Body of pancreas (tissue), 4 donors: ENCODE measurements around the gene CEP112. TPM values are rescaled to one million over a fixed set of nuclear protein-coding genes. Genes with fewer than 3 reads are reported as not detected.

Experiments used
- ATAC-seq: fragments of 150-250 bp; one replicate; pipeline ENCODE4 v1.9.1; 2016
- DNase-seq, 4 donors: peaks; one replicate each; pipeline ENCODE4 v3.0.0-alpha.2; 2019
- H3K27ac ChIP-seq, 4 donors: fragments of 200-600 bp; sonication (generic); 1 replicate in 3 of 4; 2 replicates in 1 of 4; pipeline versions ENCODE4 v1.5.1 to v1.6.1; 2016 to 2019; ENCODE audit warnings: mild to moderate bottlenecking in 1 of 4, mixed read lengths in 1 of 4, moderate library complexity in 1 of 4
- H3K27me3 ChIP-seq, 2 donors: fragments of 200-600 bp; sonication (generic); one replicate each; pipeline ENCODE4 v1.6.0; 2016; ENCODE audit warnings: mild to moderate bottlenecking in 1 of 2
- H3K36me3 ChIP-seq, 2 donors: fragments of 200-600 bp; sonication (generic); replicated peaks in 1 of 2; 2 replicates each; pipeline ENCODE4 v1.5.1; 2016; ENCODE audit warnings: low read depth in 2 of 2; ENCODE audit not compliant: insufficient read depth in 1 of 2
- H3K4me1 ChIP-seq: fragments of 200-600 bp; sonication (generic); one replicate; pipeline ENCODE4 v1.6.0; 2016
- H3K4me3 ChIP-seq, 2 donors: fragments of 200-600 bp; sonication (generic); 1 replicate in 1 of 2; 2 replicates in 1 of 2; pipeline ENCODE4 v1.5.1; 2016 to 2019
- H3K9me3 ChIP-seq, 3 donors: fragments of 200-600 bp; sonication (generic); 1 replicate in 2 of 3; 2 replicates in 1 of 3; pipeline ENCODE4 v1.5.1; 2016
- CTCF ChIP-seq, 7 experiments: fragments of 450-650 bp in 4 of 7; fragments of 200-600 bp in 3 of 7; sonication (generic) in 3 of 7; IDR thresholded peaks; one replicate each; pipeline ENCODE4 v1.5.1; 2016 to 2019; ENCODE audit warnings: antibody characterized with exemption in 7 of 7
- POLR2A ChIP-seq, 3 donors: fragments of 450-650 bp; IDR thresholded peaks; one replicate each; pipeline ENCODE4 v1.6.1; 2016; ENCODE audit warnings: antibody characterized with exemption in 3 of 3, mild to moderate bottlenecking in 2 of 3
- WGBS, 2 donors: methylation state at CpG; one replicate each; pipeline ENCODE4 v1.1.5; 2017; 5-methylcytosine and 5-hydroxymethylcytosine counted together
- intact Hi-C: fragments of 100-400 bp; cut with DNase I; formaldehyde crosslinking; loops from one replicate; pipeline ENCODE4 v1.15.1; 2023
- total RNA-seq, 2 donors: library from RNA; depleted of rRNA; stranded (reverse); fragments of >200 nt; gene quantifications; one replicate each; pipeline ENCODE4 v1.1.0, GENCODE V29; 2016

CEP112 gene
- total RNA-seq, 2 donors from 2014 or later, result 5.2 to 10.2 TPM

GRCh38 chr17:65754081-65754480, 437.9 kb downstream of the CEP112 start:
- no peak for ATAC-seq
- Histone ChIP-seq H3K36me3 (no peaks in the 10 kb centered on the region), H3K4me3 (no peak overlapping the region), H3K27ac (no peak overlapping the region), H3K4me1 (peaks cover 16% of the 10 kb centered on the region), H3K27me3 (no peaks in the 10 kb centered on the region), H3K9me3 (no peaks in the 10 kb centered on the region)
- no peak for DNase-seq
- WGBS, 2 donors, result 97% methylated on average over 2 of the region's 2 CpGs
- intact Hi-C loops, result no loop called here
- no peak for TF ChIP-seq CTCF (IDR thresholded peaks at IDR 0.05)
- TF ChIP-seq POLR2A (IDR thresholded peaks at IDR 0.05), result no peak

DNA sequence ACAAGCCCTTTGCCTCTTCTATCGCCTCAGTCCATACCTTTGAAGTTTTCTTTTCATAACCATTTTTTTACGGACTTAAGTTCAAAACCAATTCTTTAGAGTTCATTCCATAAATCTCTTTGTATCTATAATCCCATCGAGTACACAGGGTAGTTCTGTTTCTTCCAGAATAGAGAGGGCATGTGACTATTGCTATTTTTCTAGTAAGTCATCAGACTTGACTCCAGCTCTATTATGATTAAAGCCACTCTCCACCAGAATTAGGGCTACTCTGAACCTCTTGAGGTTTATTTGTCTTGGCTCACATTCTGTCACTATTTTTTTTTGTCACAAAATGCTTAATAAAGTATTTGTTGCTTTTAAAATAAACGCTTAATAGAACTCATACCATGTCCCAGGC, 438.6 kb downstream of the CEP112 start:
- H3K27me3 ChIP-seq, result no peaks in the 10 kb centered on the region
- no peak for TF ChIP-seq CTCF (IDR thresholded peaks at IDR 0.05)
- no peak for TF ChIP-seq POLR2A (IDR thresholded peaks at IDR 0.05)
- 67 to 75% methylated on average over 4 of the region's 4 CpGs for WGBS, 2 donors
- no peaks in the 10 kb centered on the region for H3K9me3 ChIP-seq
- no peaks in the 10 kb centered on the region for H3K36me3 ChIP-seq
- DNase-seq (no peak), ATAC-seq (no peak)
- H3K4me3 ChIP-seq, result no peak overlapping the region
- H3K4me1 ChIP-seq, result peaks cover 16% of the 10 kb centered on the region
- intact Hi-C loops, result no loop called here
- no peak overlapping the region for H3K27ac ChIP-seq

- intact Hi-C loops, result no loop called here
- Histone ChIP-seq H3K27me3 (no peaks in the 10 kb centered on the region), H3K4me1 (peaks cover 16% of the 10 kb centered on the region), H3K36me3 (no peaks in the 10 kb centered on the region), H3K9me3 (no peaks in the 10 kb centered on the region), H3K27ac (no peak overlapping the region), H3K4me3 (no peak overlapping the region)
- 68 to 70% methylated on average over 5 of the region's 5 CpGs for WGBS, 2 donors
- DNase-seq (no peak), ATAC-seq (no peak)
- TF ChIP-seq POLR2A (IDR thresholded peaks at IDR 0.05) (no peak), CTCF (IDR thresholded peaks at IDR 0.05) (no peak)
Measured at GRCh38 chr17:65751263-65751662, 440.7 kb downstream of the CEP112 start.

DNA sequence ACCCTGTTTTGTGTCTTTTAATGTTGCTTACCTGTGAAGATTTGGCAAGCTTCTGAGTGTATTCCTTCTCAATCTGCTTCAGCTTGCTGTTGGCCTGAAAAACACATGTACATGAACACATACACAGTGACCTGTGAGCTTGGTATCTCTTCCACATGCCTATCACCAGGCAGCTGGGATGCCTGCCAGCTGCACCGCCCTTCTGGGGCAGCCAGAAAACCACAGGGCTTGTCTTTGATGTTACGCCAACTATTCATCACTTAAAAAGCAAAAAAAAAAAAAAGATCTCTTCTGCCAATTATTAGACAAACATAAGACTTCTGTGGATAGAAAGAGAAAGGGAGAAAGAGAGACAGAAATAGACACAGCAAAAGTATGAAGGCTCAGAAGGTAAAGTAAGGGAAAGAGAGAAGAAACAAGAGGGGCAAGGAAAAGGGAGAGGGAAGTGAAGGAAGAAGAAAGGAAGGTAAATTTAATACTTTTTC, 441.3 kb downstream of the CEP112 start:
- Histone ChIP-seq H3K36me3 (no peaks in the 10 kb centered on the region), H3K4me3 (no peak overlapping the region), H3K27me3 (no peaks in the 10 kb centered on the region), H3K27ac (peak overlapping the region in 1 of 4 donors; percentile 5), H3K9me3 (no peaks in the 10 kb centered on the region), H3K4me1 (peaks cover 16% of the 10 kb centered on the region)
- DNase-seq (peak; percentile 81 to 89 (median 86)), ATAC-seq (peak; percentile 89)
- no peak for TF ChIP-seq POLR2A (IDR thresholded peaks at IDR 0.05)
- TF ChIP-seq CTCF (IDR thresholded peaks at IDR 0.05), result peak in 1 of 7 experiments; percentile 4
- intact Hi-C loops, result no loop called here
- 6 to 8% methylated on average over 2 of the region's 2 CpGs for WGBS, 2 donors

DNA sequence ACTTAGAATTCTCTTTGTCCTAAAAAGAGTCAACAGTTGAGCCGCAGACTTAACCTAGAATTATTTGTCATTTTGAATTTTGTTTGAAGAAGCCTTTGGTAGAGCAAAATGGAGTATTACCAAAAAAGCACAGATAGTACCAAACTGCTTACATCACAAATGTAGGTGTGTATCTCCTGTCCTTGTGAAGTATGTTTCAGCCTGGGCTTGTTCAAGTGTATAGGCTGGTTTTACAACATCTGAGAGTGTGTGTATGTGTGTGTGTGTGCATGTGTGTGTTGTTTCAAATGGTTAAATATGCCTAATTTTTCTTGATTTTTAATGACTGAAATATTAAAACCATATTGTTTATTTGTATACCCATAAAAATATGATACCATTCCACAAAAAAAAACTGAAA, 441.8 kb downstream of the CEP112 start:
- ATAC-seq (no peak), DNase-seq (no peak)
- Histone ChIP-seq H3K4me3 (no peak overlapping the region), H3K9me3 (no peaks in the 10 kb centered on the region), H3K4me1 (peaks cover 16% of the 10 kb centered on the region), H3K27me3 (no peaks in the 10 kb centered on the region), H3K36me3 (no peaks in the 10 kb centered on the region), H3K27ac (no peak overlapping the region)
- TF ChIP-seq CTCF (IDR thresholded peaks at IDR 0.05) (no peak), POLR2A (IDR thresholded peaks at IDR 0.05) (no peak)
- WGBS, 2 donors, result 89 to 100% methylated on average over 1 of the region's 1 CpG
- intact Hi-C loops, result no loop called here
